ENCODE measurements around the gene JCAD.
"Not testable (repeated sequence)": the region's sequence is repeated elsewhere in the genome, so short reads cannot be mapped to it uniquely, and the experiment has no call there.

The JCAD gene

DNA sequence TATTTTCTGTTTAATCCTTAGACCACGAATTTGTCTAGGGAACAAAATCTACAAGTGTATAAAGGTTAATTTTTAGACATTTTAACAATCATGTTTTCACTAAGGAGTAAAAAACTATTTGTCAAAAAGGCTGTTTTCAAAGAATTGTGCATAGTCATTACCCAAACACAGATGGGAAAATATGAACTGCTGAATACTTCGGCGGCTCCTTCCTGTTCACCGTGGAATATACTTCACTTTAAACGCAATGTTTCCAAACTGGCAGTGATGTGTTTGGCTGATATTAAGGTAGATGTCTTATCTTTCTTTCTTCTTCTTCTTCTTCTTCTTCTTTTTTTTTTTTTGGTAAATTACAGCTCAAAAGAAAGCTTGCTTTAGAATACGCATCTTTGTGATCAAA is 41.4 kb downstream of the JCAD start:
- no peak for DNase-seq

DNA sequence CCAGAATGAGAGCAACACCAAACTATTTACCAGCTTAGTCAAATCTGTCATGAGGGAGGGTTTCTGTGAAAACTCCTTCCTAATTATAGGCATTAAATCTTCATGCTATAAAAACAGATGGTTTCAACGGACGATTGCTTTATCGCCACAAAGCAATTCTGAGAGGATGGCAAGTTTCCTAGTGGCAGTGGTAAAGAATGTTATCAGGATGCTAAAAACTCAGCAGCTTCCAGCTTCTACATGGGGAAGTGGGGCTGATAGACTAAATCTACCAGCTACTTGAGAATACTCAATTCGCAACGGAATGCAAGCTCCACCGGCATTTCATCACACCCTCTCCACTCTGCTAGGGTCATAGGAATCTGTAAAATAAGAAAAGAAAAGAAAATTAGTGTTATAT is 41.8 kb downstream of the JCAD start:
- no peak for DNase-seq

DNA sequence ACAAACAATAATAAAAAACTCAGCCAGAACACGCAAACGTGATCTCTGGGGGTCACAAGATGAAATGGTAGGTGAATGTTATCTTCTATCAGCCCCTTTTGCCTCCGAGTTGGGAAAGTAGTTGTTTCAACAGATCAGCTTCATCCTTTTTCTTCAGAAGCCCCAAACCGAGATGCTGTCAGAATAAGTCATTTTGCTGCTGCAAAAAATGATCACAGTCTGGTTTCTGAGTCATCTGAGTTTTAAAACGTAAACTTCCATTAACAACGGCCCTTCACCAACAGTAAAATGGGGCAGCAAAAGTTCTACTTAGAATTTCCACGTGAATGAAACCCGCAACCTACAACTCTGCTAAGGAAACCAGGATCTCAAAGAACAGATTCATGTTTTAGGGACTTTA is 44.9 kb downstream of the JCAD start:
- DNase-seq: no peak

DNA sequence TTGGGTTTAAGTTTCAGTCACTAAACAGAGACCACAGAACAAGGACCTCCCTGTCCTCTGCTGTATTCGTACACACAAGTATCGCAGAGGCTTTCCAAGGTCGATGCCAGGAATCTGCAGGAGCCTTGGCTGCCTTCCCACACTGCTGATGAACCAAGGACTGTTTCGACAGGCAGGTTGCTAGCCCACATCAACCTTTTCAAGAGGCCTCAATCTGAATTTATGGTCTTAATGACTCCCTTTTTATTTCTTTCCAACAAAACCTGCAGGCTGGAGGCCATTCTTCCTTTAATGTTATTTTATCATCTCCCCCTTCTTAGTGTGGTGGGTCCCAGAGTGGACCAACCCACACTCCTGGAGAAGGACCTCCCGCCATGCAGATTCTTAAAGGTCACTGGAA is 45.6 kb downstream of the JCAD start:
- DNase-seq: no peak

DNA sequence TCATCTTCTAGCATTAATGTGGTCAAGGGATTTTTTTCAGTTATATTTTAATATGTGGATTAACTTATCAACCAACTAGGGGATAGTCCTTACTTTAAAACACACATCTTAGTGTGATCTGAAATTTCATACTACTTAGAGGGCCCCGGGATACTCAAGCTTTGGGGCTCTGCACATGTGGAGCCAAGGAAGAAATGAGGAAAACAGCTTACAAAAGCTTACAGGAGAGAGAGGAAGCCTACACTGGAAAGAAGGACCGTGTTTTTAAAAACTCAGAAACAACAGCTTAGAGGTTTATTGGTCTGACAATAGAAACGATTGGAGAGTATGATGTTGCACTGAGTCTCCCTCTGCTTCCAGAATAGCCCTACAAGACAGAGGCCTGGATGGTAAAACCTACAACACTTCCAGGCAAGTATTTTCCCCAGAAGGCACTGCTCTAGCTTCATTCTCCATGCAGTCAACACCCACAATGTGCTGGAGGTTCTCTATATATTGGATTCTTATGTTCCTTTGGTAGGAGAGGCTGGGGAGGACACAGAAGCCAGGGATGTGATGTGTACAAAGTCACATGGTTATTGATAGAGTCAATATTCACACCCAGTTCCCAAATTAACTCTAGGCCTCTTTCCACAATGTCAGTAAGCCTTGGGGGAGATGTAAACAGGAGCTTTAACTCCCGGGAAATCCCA is 47.3 kb downstream of the JCAD start:
- DNase-seq: no peak

DNA sequence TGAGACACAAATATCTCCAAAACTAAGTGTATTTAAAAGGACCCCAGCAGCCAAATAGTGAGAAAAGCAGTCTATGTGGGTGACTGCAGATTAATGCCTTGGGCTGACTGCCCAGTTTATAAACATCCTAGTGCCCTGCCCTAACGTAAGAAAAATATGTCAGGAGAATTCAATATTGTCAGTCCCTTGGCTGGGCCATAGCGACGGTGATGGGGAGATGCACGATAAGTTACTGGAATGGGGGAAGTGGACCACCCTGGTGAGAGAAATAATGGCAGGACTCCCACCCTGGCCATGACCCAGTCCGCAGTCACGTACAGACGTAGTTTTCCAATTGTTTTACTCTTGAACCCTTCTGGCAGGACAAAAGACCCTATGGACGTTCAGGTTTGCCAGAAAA is 48.0 kb downstream of the JCAD start:
- no peak for DNase-seq

DNA sequence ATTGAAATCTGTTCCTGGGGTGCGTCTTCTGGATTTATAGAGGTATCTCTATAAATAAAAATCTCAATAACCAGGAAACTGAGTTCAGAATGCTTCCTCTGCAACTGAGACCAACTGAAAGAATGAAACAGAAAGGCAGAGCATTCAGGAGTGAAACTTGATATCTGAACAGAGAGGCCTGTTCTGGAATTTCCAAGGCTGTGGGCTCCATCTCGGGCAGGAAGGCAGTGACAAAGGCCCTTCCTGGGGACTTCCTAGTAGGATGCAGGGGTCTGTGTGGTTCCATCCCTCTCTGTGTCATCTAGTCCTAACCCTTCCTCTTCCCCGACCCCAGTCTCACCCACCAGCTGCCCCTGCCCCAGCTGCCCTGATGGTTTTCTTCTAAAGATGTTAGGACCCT is 52.0 kb downstream of the JCAD start:
- DNase-seq: no peak

DNA sequence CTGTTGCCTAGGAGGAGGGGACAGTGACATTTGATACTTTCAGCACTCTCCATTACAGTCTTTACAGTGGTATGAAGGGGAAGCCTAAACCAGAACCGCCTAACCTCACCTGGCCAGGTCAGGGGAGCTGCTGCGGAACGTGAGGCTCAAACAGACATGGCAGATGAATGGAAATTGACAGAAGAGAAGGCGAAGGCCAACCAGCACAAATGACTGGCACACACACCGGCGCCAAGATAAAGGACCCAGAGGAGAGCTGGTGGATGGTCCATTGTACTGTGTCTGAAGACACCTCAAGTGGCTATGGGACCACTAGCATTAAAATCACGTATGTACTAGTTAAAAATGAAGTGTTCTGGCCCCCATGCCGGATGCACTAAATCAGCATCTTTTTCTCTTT is 53.0 kb downstream of the JCAD start:
- no peak for DNase-seq

DNA sequence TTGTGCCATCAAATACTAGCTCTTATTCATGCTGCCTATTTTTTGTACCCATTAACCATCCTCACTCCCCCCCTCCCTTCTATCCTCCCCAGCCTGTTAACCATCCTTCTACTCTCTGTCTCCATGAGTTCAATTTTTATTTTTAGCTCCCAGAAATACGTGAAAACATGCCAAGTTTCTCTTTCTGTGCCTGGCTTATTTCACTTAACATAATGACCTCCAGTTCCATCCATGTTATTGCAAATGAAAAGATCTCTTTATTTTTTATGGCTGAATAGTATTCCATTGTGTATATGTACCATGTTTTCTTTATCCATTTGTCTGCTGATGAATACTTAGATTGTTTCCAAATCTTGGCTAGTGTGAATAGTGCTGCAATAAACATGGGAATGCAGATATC is 54.3 kb downstream of the JCAD start:
- not testable (repeated sequence) for DNase-seq

DNA sequence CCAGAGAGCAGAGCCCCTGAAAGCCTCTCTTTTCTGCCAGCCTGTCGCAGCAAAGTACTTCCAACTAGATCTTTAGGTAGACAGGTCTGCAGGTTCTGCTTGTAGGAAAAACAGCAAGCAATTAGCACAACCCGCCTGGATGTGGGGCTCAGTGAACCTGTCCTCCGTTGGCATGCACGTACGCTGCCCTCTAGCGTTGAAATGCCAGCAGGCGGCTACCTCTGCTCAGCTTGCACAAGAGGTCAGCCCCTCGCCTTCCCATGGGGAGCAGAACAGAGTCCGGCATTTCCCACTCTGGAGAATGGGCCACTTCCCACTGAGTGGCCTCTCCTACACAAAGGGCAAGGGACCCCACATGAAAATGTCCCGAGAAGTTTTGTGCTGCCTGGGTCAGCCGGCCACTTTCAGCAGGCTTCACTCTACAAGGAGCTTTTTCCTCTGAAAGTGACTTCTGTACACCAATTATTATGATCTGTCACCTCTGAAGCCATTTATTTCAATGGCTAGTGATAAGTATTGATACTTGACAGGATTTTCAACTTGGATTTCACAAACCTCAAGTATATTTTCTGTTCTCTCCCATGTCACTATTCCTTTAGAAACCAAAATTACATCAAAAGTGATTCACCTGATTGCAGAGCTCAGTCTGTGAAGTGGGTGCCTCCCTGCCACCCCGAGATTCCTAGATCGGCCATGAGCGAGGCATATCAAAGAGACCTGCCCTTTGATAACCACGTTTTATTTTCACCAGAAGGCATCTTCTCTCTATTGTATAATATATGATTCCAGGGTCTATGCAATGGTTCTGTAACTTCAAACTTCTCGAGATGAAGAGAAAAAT is 56.7 kb downstream of the JCAD start:
- peak; percentile 76 for DNase-seq

DNA sequence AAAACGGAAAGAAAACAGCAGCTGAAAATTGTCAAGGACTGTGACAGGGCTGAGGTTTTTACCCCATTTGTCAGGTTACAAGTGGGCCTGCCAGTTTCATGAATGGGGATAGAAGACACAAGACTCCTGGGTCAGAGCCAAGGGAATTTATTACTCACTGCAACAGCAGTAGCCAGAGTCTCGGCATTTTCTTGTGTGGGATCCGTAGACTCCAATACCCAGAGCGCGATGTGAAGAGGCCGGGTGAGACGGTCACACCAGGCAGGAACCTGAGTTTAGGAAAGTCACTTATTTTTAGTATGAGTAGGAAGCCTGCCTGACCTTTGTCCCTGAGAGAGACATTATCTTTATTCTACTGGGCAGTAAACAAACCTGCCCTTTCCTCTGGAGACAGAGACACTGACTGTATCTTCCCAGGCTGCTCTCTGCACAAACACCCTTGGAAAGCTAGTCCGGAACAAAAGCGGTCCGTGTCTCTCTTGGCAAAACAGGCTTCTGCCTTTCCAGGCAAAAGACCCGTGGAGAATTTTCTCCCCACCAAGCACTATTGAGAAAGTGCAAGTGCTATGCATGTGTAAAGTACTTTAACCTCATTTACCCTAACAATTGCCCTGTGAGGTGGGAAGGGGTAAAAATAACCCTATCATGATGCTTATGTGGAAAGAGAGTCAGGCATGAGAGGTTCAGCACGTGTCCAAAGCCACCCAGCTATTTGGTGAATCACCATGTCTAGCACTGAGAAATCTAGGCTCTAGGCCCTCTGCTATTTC is 58.4 kb downstream of the JCAD start:
- DNase-seq: no peak

DNA sequence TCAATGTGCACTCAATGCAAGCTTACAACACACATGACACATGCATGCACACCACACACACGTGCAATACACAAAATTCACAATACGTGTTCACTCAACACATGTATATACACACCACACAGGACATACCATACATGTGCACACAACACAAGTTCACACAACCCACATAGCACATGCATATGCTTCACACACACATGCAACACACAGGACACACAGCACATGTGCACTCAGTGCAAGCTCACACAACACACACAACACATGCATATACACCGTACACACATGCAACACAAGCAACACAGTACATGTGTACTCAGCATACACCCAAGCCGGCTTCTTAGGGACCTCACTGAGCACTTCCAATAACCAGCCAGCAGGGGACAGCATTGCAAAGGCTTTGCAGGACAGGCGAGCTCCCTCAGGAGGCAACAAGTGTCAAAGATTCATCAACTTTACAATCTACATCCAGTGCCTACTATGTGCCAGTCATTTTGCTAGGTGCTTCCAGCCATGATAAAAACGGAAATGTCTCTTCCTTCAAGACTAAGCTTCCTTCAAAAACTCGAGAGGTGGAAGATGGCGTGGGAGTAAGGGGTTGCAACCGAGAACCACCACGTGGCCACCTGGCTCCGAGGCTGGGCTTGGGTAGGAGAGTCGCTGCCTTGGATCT is 61.1 kb downstream of the JCAD start:
- peak; percentile 71 for DNase-seq

DNA sequence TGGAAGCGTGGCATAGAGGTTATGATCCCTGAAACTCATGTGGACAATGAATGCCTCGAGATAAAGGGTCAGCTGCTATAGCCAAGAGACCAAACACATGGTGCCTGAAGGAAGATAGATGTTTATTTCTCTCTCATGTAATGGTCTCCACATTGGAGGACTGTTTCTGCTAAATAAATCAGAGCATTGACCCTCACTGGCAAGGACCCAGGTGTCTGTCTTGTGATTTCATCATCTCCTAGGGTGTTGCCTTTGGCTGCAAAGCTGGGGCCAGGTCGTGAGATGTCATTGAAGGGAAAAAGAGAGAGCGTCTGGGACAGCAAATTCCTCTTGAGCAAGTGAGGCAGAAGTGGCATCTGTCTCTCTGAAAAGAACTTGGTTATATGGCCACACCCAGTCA is 64.6 kb downstream of the JCAD start:
- no peak for DNase-seq

DNA sequence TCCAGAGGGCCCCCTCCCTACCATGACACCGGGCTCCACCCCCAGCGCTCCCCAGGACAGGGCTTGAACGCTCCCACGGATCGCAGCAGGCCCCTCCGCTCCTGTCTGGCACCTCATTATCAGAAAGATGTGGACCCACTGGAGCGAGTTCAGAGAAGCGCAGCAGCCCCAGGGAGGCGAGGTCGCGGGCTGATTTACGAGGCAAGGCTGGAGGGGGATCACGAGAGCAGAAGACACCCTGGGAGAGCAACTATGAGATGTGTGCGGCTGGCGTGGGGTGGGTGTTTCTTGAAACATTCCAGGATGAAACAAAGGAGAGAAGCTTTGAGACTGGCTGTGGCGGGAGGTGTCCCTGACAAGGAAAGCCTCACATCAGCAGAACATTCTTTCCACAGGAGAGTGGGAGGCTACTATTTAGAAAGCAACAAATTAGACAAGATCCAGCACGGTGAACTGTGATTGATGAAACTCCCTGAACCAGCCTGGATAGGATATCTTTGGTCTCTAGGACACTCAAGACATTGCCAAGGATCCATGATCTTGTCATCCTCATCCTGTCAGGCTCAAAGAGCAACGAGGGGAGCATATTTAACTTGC is 66.0 kb downstream of the JCAD start:
- DNase-seq: no peak

DNA sequence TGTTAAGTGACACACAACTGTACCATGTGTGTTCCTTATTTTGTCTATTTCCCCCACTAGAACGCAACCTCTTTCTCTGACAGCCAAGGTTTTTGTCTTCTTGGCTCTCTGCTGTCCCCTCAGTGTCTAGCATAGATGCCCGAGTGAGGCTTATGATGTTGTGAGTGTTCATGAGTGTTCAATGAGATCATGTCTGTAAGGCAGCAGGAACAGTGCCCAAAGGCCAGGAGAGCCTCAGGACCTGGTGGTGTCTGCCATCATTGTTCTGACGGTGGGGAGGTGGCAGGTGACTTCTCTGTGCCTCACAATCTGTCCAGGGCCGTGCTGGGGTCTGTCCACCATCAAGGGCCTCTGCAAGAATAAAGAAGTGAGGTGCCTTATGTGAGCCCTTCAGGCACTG is 66.5 kb downstream of the JCAD start:
- no peak for DNase-seq

DNA sequence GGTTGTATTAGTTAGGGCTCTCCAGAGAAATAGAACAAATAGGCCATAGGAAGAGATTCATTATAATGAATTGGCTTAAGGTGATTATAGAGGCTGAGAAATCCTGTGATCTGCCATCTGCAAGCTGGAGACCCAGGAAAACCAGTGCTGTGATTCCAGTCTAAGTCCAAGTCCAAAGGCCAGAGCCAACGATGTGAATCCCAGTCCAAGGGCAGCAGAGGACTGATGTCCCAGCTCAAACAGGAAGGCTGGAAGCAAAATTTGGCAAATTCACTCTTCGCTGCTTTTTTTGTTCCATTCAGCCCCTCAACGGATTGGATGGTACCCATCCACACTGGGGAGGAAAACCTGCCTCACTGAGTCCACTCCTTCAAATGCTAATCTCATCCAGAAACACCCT is 68.0 kb downstream of the JCAD start:
- no peak for DNase-seq

DNA sequence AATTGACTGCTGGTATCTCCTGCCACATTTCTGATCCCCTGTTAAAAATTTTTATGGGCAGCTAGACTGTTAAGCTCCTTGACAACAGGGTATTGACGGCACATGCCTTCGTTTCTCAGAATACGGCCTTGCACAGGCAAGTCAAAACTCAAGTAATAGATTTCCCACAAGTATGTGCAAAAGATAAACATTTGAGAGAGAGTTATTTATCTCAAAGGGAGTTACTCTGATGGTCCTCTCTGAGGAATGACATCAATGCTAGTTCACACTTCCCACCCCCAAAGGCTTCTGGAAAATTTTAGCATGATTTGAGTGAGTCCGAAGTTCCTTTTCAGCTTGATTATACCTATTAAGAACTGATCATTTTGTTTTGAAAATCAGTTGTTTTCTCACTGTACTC is 71.9 kb downstream of the JCAD start:
- DNase-seq: no peak

DNA sequence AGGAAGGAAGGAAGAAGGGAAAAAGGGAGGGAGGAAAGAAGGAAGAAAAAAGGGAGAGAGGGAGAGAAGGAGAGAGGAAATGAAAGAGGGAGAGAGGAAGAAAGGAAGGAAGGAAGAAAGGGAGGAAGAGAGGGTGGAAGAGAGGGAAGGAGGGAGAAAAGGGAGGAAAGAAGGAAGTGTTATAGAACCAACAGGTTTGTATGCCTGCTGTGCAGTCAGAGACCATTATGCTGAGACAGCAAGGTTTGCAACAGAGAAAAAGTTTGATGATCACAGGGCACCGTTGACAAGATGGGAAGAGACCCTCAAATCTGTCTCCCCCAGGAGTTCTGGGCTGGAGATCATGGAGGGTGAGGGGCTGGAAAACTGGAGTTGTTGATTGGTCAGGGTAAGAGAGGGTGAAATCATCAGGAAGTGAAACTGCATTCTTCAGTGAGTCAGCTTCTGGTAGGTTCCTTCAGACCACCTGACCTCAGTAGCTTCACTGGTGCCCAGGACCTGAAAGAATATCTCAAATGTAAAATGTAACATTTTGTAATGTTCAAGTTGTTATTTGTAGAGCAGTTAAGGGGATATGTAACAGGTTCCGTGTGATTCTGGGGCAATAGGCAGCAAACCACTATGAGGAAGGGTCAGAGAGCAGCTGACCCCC is 76.3 kb downstream of the JCAD start:
- no peak for DNase-seq

DNA sequence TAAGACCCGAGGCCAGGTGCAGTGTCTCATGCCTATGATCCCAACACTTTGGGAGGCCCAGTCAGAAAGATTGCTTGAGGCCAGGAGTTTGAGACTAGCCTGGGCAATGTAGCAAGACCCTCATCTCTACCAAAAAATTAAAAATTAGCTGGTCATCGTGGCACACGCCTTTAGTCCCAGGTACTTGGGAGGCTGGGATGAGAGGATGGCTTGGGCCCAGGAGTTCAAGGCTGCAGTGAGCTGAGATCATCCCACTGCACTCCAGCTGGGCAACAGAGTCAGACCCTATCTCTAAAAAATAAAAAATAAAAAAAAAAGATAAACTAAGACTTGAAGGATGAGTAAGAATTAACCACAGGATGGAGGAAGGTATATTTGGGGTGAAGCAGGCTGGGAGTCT is 77.9 kb downstream of the JCAD start:
- no peak for DNase-seq

DNA sequence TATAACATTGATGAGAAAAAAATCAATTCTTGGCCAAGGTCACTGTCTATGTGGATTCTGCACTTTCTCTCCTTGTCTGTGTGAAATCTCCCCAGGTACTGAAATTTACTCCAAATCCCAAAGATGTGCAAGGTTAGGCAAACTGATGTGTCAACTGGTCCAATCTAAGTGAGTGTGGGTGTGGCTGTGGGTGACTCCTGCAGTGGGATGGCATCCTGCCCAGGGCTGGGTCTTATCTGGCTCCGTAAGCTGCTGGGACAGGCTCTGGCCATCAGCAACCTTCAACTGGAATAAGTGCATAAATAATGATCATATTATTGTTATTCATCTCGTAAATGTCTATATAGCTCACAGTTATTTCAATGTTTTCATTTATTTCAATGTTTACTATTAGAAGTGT is 79.3 kb downstream of the JCAD start:
- DNase-seq: no peak

DNA sequence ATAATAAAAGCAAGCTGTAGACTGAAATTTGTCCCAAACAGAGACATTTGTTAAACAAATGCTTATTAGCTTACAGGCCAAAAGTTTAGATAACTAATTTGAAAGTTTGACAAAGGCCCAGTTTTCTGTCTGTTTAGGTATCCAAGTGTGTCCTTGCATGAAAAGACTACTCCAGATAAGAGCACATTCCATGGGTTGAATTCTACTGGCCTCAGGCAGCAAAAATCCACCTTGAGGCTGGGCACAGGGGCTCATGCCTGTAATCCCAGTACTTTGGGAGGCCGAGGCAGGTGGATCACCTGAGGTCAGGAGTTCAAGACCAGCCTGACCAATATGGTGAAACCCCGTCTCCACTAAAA is 80.0 kb downstream of the JCAD start:
- DNase-seq: not testable (repeated sequence)

DNA sequence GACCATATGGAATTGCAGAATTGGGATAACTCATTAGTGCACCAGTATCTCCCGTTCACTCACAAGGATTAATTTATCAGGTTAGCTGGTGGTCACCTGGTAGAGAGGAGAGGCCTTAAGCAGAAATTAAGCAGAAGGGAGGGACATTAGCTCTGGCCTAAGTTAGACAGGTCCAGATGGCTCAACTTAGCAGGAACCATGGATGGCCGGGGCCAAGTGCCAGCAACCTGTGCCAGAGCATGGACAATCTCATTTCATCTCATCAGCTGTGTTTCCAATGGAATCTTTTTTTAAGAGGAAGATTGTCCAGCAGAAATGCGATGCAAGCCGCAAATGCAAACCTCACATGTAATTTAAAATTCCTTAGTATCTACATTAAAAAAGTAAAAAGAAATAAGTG is 82.2 kb downstream of the JCAD start:
- no peak for DNase-seq

Data from retina (tissue), 1 donor.